ENCODE results near the gene RAB11A. TPM values are rescaled to one million over a fixed set of nuclear protein-coding genes. Genes with fewer than 3 reads are reported as not detected.

Gene RAB11A
- total and polyA plus RNA-seq, 2 of the 13 experiments (the other 11 are each of a cell fraction or from before 2014, with no cell fraction given), result 161 to 162 TPM

DNA sequence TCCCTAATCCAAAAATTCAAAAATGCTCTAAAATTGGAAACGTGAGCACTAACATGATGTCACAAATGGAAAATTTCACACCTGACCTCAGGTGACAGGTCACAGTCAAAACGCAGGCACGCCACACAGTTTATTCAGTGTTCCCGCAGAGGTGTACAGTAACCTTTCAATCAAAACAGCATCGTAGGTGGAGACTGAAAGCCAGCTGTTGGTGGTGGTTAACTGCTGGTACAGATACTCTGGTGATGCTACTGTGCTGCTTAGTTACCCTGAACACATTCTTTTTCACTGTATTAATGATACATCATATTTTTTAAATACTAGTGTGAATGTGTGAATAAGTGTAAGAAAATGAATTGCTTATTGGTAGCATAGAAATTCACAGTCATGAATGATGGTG is 23.8 kb downstream of the RAB11A start (continued):
- TF ChIP-seq, protein P1, sequence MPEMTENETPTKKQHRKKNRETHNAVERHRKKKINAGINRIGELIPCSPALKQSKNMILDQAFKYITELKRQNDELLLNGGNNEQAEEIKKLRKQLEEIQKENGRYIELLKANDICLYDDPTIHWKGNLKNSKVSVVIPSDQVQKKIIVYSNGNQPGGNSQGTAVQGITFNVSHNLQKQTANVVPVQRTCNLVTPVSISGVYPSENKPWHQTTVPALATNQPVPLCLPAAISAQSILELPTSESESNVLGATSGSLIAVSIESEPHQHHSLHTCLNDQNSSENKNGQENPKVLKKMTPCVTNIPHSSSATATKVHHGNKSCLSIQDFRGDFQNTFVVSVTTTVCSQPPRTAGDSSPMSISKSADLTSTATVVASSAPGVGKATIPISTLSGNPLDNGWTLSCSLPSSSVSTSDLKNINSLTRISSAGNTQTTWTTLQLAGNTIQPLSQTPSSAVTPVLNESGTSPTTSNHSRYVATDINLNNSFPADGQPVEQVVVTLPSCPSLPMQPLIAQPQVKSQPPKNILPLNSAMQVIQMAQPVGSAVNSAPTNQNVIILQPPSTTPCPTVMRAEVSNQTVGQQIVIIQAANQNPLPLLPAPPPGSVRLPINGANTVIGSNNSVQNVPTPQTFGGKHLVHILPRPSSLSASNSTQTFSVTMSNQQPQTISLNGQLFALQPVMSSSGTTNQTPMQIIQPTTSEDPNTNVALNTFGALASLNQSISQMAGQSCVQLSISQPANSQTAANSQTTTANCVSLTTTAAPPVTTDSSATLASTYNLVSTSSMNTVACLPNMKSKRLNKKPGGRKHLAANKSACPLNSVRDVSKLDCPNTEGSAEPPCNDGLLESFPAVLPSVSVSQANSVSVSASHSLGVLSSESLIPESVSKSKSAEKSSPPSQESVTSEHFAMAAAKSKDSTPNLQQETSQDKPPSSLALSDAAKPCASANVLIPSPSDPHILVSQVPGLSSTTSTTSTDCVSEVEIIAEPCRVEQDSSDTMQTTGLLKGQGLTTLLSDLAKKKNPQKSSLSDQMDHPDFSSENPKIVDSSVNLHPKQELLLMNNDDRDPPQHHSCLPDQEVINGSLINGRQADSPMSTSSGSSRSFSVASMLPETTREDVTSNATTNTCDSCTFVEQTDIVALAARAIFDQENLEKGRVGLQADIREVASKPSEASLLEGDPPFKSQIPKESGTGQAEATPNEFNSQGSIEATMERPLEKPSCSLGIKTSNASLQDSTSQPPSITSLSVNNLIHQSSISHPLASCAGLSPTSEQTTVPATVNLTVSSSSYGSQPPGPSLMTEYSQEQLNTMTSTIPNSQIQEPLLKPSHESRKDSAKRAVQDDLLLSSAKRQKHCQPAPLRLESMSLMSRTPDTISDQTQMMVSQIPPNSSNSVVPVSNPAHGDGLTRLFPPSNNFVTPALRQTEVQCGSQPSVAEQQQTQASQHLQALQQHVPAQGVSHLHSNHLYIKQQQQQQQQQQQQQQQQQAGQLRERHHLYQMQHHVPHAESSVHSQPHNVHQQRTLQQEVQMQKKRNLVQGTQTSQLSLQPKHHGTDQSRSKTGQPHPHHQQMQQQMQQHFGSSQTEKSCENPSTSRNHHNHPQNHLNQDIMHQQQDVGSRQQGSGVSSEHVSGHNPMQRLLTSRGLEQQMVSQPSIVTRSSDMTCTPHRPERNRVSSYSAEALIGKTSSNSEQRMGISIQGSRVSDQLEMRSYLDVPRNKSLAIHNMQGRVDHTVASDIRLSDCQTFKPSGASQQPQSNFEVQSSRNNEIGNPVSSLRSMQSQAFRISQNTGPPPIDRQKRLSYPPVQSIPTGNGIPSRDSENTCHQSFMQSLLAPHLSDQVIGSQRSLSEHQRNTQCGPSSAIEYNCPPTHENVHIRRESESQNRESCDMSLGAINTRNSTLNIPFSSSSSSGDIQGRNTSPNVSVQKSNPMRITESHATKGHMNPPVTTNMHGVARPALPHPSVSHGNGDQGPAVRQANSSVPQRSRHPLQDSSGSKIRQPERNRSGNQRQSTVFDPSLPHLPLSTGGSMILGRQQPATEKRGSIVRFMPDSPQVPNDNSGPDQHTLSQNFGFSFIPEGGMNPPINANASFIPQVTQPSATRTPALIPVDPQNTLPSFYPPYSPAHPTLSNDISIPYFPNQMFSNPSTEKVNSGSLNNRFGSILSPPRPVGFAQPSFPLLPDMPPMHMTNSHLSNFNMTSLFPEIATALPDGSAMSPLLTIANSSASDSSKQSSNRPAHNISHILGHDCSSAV (CRISPR knock-in tag; IDR thresholded peaks at IDR 0.05; ENCODE audit: borderline replicate concordance), result no peak
- TF ChIP-seq, protein P2, sequence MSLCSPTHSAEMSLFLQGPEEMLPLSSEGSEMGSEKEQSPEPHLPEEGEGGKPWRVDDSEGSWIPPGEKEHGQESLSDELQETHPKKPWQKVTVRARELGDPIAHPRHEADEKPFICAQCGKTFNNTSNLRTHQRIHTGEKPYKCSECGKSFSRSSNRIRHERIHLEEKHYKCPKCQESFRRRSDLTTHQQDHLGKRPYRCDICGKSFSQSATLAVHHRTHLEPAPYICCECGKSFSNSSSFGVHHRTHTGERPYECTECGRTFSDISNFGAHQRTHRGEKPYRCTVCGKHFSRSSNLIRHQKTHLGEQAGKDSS (CRISPR knock-in tag; IDR thresholded peaks at IDR 0.05; ENCODE audit: borderline replicate concordance, low read depth), result no peak
- TF ChIP-seq, protein P3, sequence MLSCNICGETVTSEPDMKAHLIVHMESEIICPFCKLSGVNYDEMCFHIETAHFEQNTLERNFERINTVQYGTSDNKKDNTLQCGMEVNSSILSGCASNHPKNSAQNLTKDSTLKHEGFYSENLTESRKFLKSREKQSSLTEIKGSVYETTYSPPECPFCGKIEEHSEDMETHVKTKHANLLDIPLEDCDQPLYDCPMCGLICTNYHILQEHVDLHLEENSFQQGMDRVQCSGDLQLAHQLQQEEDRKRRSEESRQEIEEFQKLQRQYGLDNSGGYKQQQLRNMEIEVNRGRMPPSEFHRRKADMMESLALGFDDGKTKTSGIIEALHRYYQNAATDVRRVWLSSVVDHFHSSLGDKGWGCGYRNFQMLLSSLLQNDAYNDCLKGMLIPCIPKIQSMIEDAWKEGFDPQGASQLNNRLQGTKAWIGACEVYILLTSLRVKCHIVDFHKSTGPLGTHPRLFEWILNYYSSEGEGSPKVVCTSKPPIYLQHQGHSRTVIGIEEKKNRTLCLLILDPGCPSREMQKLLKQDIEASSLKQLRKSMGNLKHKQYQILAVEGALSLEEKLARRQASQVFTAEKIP (CRISPR knock-in tag; IDR thresholded peaks at IDR 0.05; ENCODE audit: borderline replicate concordance), result no peak
- TF ChIP-seq, protein P4, sequence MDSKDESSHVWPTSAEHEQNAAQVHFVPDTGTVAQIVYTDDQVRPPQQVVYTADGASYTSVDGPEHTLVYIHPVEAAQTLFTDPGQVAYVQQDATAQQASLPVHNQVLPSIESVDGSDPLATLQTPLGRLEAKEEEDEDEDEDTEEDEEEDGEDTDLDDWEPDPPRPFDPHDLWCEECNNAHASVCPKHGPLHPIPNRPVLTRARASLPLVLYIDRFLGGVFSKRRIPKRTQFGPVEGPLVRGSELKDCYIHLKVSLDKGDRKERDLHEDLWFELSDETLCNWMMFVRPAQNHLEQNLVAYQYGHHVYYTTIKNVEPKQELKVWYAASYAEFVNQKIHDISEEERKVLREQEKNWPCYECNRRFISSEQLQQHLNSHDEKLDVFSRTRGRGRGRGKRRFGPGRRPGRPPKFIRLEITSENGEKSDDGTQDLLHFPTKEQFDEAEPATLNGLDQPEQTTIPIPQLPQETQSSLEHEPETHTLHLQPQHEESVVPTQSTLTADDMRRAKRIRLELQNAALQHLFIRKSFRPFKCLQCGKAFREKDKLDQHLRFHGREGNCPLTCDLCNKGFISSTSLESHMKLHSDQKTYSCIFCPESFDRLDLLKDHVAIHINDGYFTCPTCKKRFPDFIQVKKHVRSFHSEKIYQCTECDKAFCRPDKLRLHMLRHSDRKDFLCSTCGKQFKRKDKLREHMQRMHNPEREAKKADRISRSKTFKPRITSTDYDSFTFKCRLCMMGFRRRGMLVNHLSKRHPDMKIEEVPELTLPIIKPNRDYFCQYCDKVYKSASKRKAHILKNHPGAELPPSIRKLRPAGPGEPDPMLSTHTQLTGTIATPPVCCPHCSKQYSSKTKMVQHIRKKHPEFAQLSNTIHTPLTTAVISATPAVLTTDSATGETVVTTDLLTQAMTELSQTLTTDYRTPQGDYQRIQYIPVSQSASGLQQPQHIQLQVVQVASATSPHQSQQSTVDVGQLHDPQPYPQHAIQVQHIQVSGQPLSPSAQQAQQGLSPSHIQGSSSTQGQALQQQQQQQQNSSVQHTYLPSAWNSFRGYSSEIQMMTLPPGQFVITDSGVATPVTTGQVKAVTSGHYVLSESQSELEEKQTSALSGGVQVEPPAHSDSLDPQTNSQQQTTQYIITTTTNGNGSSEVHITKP (CRISPR knock-in tag; IDR thresholded peaks at IDR 0.05; ENCODE audit: low read depth), result no peak
- TF ChIP-seq, protein P5, sequence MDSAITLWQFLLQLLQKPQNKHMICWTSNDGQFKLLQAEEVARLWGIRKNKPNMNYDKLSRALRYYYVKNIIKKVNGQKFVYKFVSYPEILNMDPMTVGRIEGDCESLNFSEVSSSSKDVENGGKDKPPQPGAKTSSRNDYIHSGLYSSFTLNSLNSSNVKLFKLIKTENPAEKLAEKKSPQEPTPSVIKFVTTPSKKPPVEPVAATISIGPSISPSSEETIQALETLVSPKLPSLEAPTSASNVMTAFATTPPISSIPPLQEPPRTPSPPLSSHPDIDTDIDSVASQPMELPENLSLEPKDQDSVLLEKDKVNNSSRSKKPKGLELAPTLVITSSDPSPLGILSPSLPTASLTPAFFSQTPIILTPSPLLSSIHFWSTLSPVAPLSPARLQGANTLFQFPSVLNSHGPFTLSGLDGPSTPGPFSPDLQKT (CRISPR knock-in tag; IDR thresholded peaks at IDR 0.05; ENCODE audit: borderline replicate concordance), result no peak
- TF ChIP-seq GATA4 (IDR thresholded peaks at IDR 0.05; ENCODE audit: borderline replicate concordance, low read depth), result no peak
- no peak for TF ChIP-seq HCFC1 (IDR thresholded peaks at IDR 0.05; ENCODE audit: low read depth, low read length)
- TF ChIP-seq, protein P6, sequence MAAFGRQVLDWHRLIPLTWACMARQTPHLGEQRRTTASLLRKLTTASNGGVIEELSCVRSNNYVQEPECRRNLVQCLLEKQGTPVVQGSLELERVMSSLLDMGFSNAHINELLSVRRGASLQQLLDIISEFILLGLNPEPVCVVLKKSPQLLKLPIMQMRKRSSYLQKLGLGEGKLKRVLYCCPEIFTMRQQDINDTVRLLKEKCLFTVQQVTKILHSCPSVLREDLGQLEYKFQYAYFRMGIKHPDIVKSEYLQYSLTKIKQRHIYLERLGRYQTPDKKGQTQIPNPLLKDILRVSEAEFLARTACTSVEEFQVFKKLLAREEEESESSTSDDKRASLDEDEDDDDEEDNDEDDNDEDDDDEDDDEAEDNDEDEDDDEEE (CRISPR knock-in tag; IDR thresholded peaks at IDR 0.05), result no peak
- no peak for TF ChIP-seq FOXA1 (IDR thresholded peaks at IDR 0.05)
- no peak for TF ChIP-seq FOXA1 (CRISPR knock-in tag; IDR thresholded peaks at IDR 0.05)
- no peak for TF ChIP-seq FOXJ3 (CRISPR knock-in tag; IDR thresholded peaks at IDR 0.05; ENCODE audit: borderline replicate concordance)
- no peak for TF ChIP-seq STAG1 (CRISPR knock-in tag; IDR thresholded peaks at IDR 0.05)

All from HepG2 (cell line).